ENCODE measurements around the gene SLC22A1.
"Not testable (repeated sequence)": the region's sequence is repeated elsewhere in the genome, so short reads cannot be mapped to it uniquely, and the experiment has no call there.

SLC22A1 gene

GRCh38 chr6:160093061-160093460, 28.6 kb upstream of the SLC22A1 start:
- DNase-seq (ENCODE audit: low read depth, low spot score): no peak

GRCh38 chr6:160093946-160094345, 27.7 kb upstream of the SLC22A1 start:
- no peak for DNase-seq (ENCODE audit: low read depth, low spot score)

GRCh38 chr6:160095146-160095845, 26.3 kb upstream of the SLC22A1 start:
- no peak for DNase-seq (ENCODE audit: low read depth, low spot score)

GRCh38 chr6:160101277-160102205, 20.1 kb upstream of the SLC22A1 start:
- no peak for DNase-seq (ENCODE audit: low read depth, low spot score)

GRCh38 chr6:160102399-160102798, 19.2 kb upstream of the SLC22A1 start:
- no peak for DNase-seq (ENCODE audit: low read depth, low spot score)

- DNase-seq (ENCODE audit: low read depth, low spot score): no peak
Observed at GRCh38 chr6:160102956-160103824, 18.4 kb upstream of the SLC22A1 start.

GRCh38 chr6:160103825-160104100, 17.9 kb upstream of the SLC22A1 start:
- DNase-seq (ENCODE audit: low read depth, low spot score): no peak

- DNase-seq (ENCODE audit: low read depth, low spot score): no peak
Observed at GRCh38 chr6:160104821-160105517, 16.6 kb upstream of the SLC22A1 start.

- DNase-seq (ENCODE audit: low read depth, low spot score): no peak
Observed at GRCh38 chr6:160106010-160106409, 15.6 kb upstream of the SLC22A1 start.

GRCh38 chr6:160106701-160107100, 14.9 kb upstream of the SLC22A1 start:
- no peak for DNase-seq (ENCODE audit: low read depth, low spot score)

- no peak for DNase-seq (ENCODE audit: low read depth, low spot score)
Observed at GRCh38 chr6:160108077-160108476, 13.5 kb upstream of the SLC22A1 start.

GRCh38 chr6:160110586-160111123, 11.0 kb upstream of the SLC22A1 start:
- DNase-seq (ENCODE audit: low read depth, low spot score): no peak

GRCh38 chr6:160111806-160112205, 9.8 kb upstream of the SLC22A1 start:
- no peak for DNase-seq (ENCODE audit: low read depth, low spot score)

- DNase-seq (ENCODE audit: low read depth, low spot score): no peak
Observed at GRCh38 chr6:160112628-160113299, 8.9 kb upstream of the SLC22A1 start.

GRCh38 chr6:160114536-160114935, 7.1 kb upstream of the SLC22A1 start:
- DNase-seq (ENCODE audit: low read depth, low spot score): not testable (repeated sequence)

GRCh38 chr6:160115421-160115820, 6.2 kb upstream of the SLC22A1 start:
- DNase-seq (ENCODE audit: low read depth, low spot score): no peak

- DNase-seq (ENCODE audit: low read depth, low spot score): no peak
Observed at GRCh38 chr6:160116411-160116810, 5.2 kb upstream of the SLC22A1 start.

GRCh38 chr6:160117137-160117536, 4.5 kb upstream of the SLC22A1 start:
- DNase-seq (ENCODE audit: low read depth, low spot score): no peak

- DNase-seq (ENCODE audit: low read depth, low spot score): no peak
Observed at GRCh38 chr6:160118620-160119229, 2.9 kb upstream of the SLC22A1 start.

- DNase-seq (ENCODE audit: low read depth, low spot score): no peak
Observed at GRCh38 chr6:160120087-160120486, 1.5 kb upstream of the SLC22A1 start.

All from smooth muscle cell of the brain vasculature (primary cell).